RWPE2 (cell line): ENCODE results near the gene JOSD1.

ENCODE experiments used
- ATAC-seq: fragments of 200-7000 bp; cut with Tn5 transposase; 3 replicates; pipeline ENCODE4 v1.9.1; 2021; ENCODE audit warnings: low read depth
- DNase-seq: peaks from one replicate; pipeline ENCODE4 v3.0.0-alpha.2; 2020; ENCODE audit warnings: low spot score
- H3K27ac ChIP-seq: fragments of 450-650 bp; 2 replicates; pipeline ENCODE4 v1.5.1; 2017; ENCODE audit warnings: mild to moderate bottlenecking; ENCODE audit not compliant: poor library complexity, severe bottlenecking
- H3K27me3 ChIP-seq: fragments of 250-450 bp; sonication (Bioruptor Pico); 2 replicates; pipeline ENCODE4 v1.5.1; 2021; ENCODE audit warnings: mild to moderate bottlenecking, moderate library complexity; ENCODE audit not compliant: insufficient read depth, poor library complexity, severe bottlenecking
- H3K36me3 ChIP-seq: fragments of 250-450 bp; sonication (Bioruptor Pico); 2 replicates; pipeline ENCODE4 v1.5.1; 2020; ENCODE audit warnings: low read depth, mild to moderate bottlenecking, moderate library complexity
- H3K4me1 ChIP-seq: fragments of 250-450 bp; sonication (Bioruptor Pico); 2 replicates; pipeline ENCODE4 v1.5.1; 2021; ENCODE audit warnings: mild to moderate bottlenecking, moderate library complexity; ENCODE audit not compliant: insufficient read depth, poor library complexity, severe bottlenecking
- H3K4me3 ChIP-seq: fragments of 250-450 bp; sonication (Bioruptor Pico); 2 replicates; pipeline ENCODE4 v1.5.1; 2021; ENCODE audit warnings: mild to moderate bottlenecking, moderate library complexity; ENCODE audit not compliant: severe bottlenecking
- H3K9me3 ChIP-seq: fragments of 250-450 bp; sonication (Bioruptor Pico); 2 replicates; pipeline ENCODE4 v1.5.1; 2021; ENCODE audit warnings: mild to moderate bottlenecking, moderate library complexity; ENCODE audit not compliant: severe bottlenecking
- TF ChIP-seq, protein P1 (sequence below): fragments of 450-650 bp; IDR thresholded peaks from one replicate; pipeline ENCODE4 v1.5.1; 2017; ENCODE audit warnings: mild to moderate bottlenecking, moderate library complexity; ENCODE audit not compliant: poor library complexity, severe bottlenecking

JOSD1 gene

GRCh38 chr22:38715852-38716251 is 15.1 kb upstream of the JOSD1 start:
- no peak overlapping the region for H3K4me3 ChIP-seq
- H3K27me3 ChIP-seq, result no peaks in the 10 kb centered on the region
- peaks cover 14% of the 10 kb centered on the region for H3K4me1 ChIP-seq
- no peaks in the 10 kb centered on the region for H3K9me3 ChIP-seq
- DNase-seq (no peak), ATAC-seq (no peak)
- no peak overlapping the region for H3K27ac ChIP-seq
- TF ChIP-seq, protein P1, sequence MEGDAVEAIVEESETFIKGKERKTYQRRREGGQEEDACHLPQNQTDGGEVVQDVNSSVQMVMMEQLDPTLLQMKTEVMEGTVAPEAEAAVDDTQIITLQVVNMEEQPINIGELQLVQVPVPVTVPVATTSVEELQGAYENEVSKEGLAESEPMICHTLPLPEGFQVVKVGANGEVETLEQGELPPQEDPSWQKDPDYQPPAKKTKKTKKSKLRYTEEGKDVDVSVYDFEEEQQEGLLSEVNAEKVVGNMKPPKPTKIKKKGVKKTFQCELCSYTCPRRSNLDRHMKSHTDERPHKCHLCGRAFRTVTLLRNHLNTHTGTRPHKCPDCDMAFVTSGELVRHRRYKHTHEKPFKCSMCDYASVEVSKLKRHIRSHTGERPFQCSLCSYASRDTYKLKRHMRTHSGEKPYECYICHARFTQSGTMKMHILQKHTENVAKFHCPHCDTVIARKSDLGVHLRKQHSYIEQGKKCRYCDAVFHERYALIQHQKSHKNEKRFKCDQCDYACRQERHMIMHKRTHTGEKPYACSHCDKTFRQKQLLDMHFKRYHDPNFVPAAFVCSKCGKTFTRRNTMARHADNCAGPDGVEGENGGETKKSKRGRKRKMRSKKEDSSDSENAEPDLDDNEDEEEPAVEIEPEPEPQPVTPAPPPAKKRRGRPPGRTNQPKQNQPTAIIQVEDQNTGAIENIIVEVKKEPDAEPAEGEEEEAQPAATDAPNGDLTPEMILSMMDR, result no peak
- peaks cover 64% of the 10 kb centered on the region for H3K36me3 ChIP-seq

DNA sequence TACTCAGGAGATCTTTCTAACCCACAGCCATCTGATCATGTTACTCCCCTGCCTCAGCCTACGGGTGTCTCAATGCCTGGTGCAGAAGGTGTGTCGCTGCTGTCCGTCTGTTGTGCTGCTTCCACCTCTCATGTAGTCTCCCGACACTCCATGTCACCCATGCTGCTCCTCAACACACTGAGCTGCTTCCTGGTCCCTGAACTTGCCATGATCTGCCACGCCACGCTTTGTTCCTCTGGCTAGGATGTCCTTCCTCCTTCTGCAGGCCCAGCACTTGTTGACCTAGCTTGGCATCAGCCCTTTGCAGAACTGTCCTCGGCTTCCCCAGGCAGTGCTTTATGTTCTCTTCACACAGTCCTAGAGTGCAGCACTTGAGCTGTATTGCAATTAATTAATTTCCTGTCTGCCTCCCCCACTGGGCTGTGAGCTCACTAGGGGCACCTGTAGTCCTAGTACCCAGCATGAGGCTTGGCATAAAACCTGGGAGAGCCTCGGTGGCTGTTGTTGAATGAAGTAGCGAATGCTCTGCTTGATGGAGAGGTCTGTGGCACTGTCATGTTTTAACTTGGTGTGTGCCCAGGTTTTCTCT is 14.5 kb upstream of the JOSD1 start:
- H3K36me3 ChIP-seq, result peaks cover 64% of the 10 kb centered on the region
- H3K9me3 ChIP-seq, result no peaks in the 10 kb centered on the region
- H3K4me3 ChIP-seq, result no peak overlapping the region
- TF ChIP-seq, protein P1, result no peak
- H3K27ac ChIP-seq, result no peak overlapping the region
- H3K4me1 ChIP-seq, result peaks cover 14% of the 10 kb centered on the region
- ATAC-seq, result no peak
- no peaks in the 10 kb centered on the region for H3K27me3 ChIP-seq
- no peak for DNase-seq

DNA sequence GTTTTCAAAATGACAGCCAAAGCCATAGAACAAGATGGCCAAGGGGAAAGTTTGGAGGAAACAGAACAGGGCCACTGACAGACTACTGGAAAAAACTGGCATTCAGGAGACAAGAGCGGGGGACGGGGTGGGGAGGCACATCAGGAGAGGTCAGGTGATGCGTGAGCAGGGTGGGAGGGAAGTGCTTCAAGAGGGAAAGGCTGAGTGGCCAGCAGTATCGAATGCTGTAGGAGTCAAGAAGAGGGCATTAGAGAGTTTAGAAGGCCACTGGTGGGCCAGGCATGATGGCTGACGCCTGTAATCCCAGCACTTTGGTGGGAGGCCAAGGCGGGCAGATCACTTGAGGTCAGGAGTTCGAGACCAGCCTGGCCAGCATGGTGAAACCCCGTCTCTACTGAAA is 13.2 kb upstream of the JOSD1 start:
- Histone ChIP-seq H3K27ac (no peak overlapping the region), H3K27me3 (no peaks in the 10 kb centered on the region), H3K36me3 (peaks cover 67% of the 10 kb centered on the region), H3K4me3 (no peak overlapping the region), H3K4me1 (peaks cover 13% of the 10 kb centered on the region), H3K9me3 (no peaks in the 10 kb centered on the region)
- no peak for ATAC-seq
- TF ChIP-seq, protein P1, result no peak
- no peak for DNase-seq

GRCh38 chr22:38712486-38713207 is 11.9 kb upstream of the JOSD1 start:
- Histone ChIP-seq H3K4me1 (peaks cover 10% of the 10 kb centered on the region), H3K9me3 (no peaks in the 10 kb centered on the region), H3K4me3 (no peak overlapping the region), H3K27me3 (no peaks in the 10 kb centered on the region), H3K36me3 (peaks cover 70% of the 10 kb centered on the region), H3K27ac (no peak overlapping the region)
- TF ChIP-seq, protein P1, result no peak
- DNase-seq (no peak), ATAC-seq (no peak)

- Histone ChIP-seq H3K4me1 (peaks cover 17% of the 10 kb centered on the region), H3K9me3 (no peaks in the 10 kb centered on the region), H3K27ac (no peak overlapping the region), H3K27me3 (no peaks in the 10 kb centered on the region), H3K36me3 (peaks cover 61% of the 10 kb centered on the region), H3K4me3 (no peak overlapping the region)
- TF ChIP-seq, protein P1, result no peak
- DNase-seq (no peak), ATAC-seq (no peak)
These were observed 10.1 kb upstream of the JOSD1 start for GRCh38 chr22:38710866-38711265.
